ENCODE results near the gene RAD50.

RAD50 gene

GRCh38 chr5:132673939-132674630 is 117.3 kb downstream of the RAD50 start, which contains the start of gene IL4:
Gene IL4 (plus strand): TSS chr5:132673989. CDS start chr5:132674051, 62 bp downstream.
- TF ChIP-seq, protein P1, sequence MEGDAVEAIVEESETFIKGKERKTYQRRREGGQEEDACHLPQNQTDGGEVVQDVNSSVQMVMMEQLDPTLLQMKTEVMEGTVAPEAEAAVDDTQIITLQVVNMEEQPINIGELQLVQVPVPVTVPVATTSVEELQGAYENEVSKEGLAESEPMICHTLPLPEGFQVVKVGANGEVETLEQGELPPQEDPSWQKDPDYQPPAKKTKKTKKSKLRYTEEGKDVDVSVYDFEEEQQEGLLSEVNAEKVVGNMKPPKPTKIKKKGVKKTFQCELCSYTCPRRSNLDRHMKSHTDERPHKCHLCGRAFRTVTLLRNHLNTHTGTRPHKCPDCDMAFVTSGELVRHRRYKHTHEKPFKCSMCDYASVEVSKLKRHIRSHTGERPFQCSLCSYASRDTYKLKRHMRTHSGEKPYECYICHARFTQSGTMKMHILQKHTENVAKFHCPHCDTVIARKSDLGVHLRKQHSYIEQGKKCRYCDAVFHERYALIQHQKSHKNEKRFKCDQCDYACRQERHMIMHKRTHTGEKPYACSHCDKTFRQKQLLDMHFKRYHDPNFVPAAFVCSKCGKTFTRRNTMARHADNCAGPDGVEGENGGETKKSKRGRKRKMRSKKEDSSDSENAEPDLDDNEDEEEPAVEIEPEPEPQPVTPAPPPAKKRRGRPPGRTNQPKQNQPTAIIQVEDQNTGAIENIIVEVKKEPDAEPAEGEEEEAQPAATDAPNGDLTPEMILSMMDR (conservative IDR thresholded peaks at IDR 0.05; ENCODE audit: low read depth, low read length) = no peak
- H3K4me3 ChIP-seq (ENCODE audit: low read depth, low read length) = peak within 1 kb of the TSS; percentile 20
- no peak for DNase-seq (ENCODE audit: low read depth)

- DNase-seq (ENCODE audit: low read depth) = peak; percentile 97
- TF ChIP-seq, protein P1 (conservative IDR thresholded peaks at IDR 0.05; ENCODE audit: low read depth, low read length) = no peak
- peak overlapping the region; percentile 20 for H3K4me3 ChIP-seq (ENCODE audit: low read depth, low read length)
Measured at GRCh38 chr5:132674671-132675506, 118.1 kb downstream of the RAD50 start.

DNA sequence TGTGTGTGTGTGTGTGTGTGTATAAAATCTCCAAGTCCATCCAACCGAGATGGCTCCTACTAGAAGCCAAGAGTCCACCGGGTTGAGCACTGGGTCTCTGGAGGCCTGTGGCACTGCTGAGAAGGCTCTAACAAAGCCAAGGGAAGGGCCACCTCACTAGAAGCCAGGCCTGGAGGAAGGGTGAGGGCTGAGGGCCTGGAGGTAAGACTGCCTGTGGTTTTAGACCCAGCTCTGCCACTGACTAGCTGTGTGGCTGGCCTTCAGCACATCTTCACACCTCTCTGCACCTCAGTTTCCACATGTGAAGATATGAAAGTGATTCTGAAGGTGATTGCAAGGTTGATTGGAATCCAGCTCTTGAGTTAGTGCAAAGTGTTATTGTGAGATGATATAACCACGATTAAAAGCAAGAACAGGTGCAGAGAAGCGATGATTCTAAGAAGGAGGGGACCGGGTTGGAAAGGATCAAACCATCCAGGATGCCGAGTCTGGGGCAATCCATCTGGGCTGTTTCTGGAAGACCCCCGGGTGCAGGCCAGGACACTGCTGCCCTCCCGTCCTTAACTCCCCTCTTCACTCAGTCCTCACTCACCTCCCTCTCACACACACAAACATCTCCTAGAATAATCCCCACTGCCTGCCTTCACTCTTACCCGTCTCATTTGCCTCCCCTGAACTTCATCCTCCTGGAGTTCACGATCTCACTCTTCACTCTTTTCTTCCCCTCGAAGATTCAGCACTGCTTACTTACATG is 119.3 kb downstream of the RAD50 start:
- no peak overlapping the region for H3K4me3 ChIP-seq (ENCODE audit: low read depth, low read length)
- DNase-seq (ENCODE audit: low read depth) = no peak
- TF ChIP-seq, protein P1 (conservative IDR thresholded peaks at IDR 0.05; ENCODE audit: low read depth, low read length) = no peak

GRCh38 chr5:132677191-132677590 is 120.4 kb downstream of the RAD50 start:
- H3K4me3 ChIP-seq (ENCODE audit: low read depth, low read length) = no peak overlapping the region
- TF ChIP-seq, protein P1 (conservative IDR thresholded peaks at IDR 0.05; ENCODE audit: low read depth, low read length) = peak; percentile 60
- DNase-seq (ENCODE audit: low read depth) = peak; percentile 77

GRCh38 chr5:132677682-132678400 is 121.1 kb downstream of the RAD50 start:
- H3K4me3 ChIP-seq (ENCODE audit: low read depth, low read length) = no peak overlapping the region
- DNase-seq (ENCODE audit: low read depth) = no peak
- TF ChIP-seq, protein P1 (conservative IDR thresholded peaks at IDR 0.05; ENCODE audit: low read depth, low read length) = no peak

DNA sequence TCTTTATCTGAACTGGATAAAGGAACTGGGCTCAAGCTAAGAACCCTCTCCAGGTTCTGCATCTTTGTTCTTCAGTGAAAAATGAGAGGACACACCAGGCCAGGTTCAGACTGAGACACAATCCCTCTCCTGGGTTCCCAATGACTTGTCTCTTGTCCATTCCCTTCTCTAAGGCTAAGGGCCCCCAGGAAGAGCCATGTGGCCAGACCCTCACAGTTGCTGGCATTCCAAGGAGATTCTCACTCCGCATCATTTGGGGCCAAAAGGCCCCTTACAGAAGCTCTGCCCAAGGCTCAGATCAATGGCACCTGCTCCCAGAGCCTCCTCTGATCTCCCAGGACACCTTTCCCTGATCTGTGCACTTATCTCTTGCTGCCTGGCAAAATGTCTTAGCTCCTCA is 122.0 kb downstream of the RAD50 start:
- no peak for DNase-seq (ENCODE audit: low read depth)
- no peak overlapping the region for H3K4me3 ChIP-seq (ENCODE audit: low read depth, low read length)
- TF ChIP-seq, protein P1 (conservative IDR thresholded peaks at IDR 0.05; ENCODE audit: low read depth, low read length) = no peak

Measured in choroid plexus epithelial cell (primary cell).